WTC11 (cell line): Measurements from ENCODE around the gene DOK7.

Source experiments
- E2F5 ChIP-seq: sonication (generic); formaldehyde crosslinking; IDR thresholded peaks from 2 replicates; pipeline ENCODE4 v1.8.1; 2022; ENCODE audit warnings: mild to moderate bottlenecking, moderate library complexity, missing genetic modification reagents
- ELF4 ChIP-seq: sonication (generic); formaldehyde crosslinking; IDR thresholded peaks from 2 replicates; pipeline ENCODE4 v1.8.1; 2022; ENCODE audit warnings: low read depth, mild to moderate bottlenecking, moderate library complexity, missing genetic modification reagents
- ESRRA ChIP-seq: sonication (generic); formaldehyde crosslinking; IDR thresholded peaks from 2 replicates; pipeline ENCODE4 v1.8.1; 2022; ENCODE audit warnings: mild to moderate bottlenecking, missing genetic modification reagents, borderline replicate concordance
- KAT7 ChIP-seq: sonication (generic); formaldehyde crosslinking; IDR thresholded peaks from 2 replicates; pipeline ENCODE4 v1.8.1; 2023; ENCODE audit warnings: missing genetic modification reagents, mild to moderate bottlenecking, borderline replicate concordance
- TEAD1 ChIP-seq: sonication (generic); formaldehyde crosslinking; IDR thresholded peaks from 2 replicates; pipeline ENCODE4 v1.8.0; 2022; ENCODE audit warnings: mild to moderate bottlenecking, missing genetic modification reagents
- TP53 ChIP-seq: sonication (generic); formaldehyde crosslinking; IDR thresholded peaks from 2 replicates; pipeline ENCODE4 v1.8.1; 2023; ENCODE audit warnings: mild to moderate bottlenecking, missing genetic modification reagents
- ZNF138 ChIP-seq: sonication (generic); formaldehyde crosslinking; conservative IDR thresholded peaks from 2 replicates; pipeline ENCODE4 v1.8.1; 2022; ENCODE audit warnings: mild to moderate bottlenecking, moderate library complexity, missing genetic modification reagents
- ZNF263 ChIP-seq: sonication (generic); formaldehyde crosslinking; IDR thresholded peaks from 2 replicates; pipeline ENCODE4 v1.8.1; 2022; ENCODE audit warnings: low read depth, mild to moderate bottlenecking, moderate library complexity, missing genetic modification reagents
- TF ChIP-seq, protein P1 (sequence below): fragments of 200-600 bp; IDR thresholded peaks from 2 replicates; pipeline ENCODE4 v1.8.0; 2022; ENCODE audit warnings: antibody characterized with exemption
- TF ChIP-seq, protein P2 (sequence below): sonication (generic); formaldehyde crosslinking; conservative IDR thresholded peaks from 2 replicates; pipeline ENCODE4 v1.8.1; 2022; ENCODE audit warnings: mild to moderate bottlenecking, missing genetic modification reagents
- TF ChIP-seq, protein P3 (sequence below): sonication (generic); formaldehyde crosslinking; IDR thresholded peaks from 2 replicates; pipeline ENCODE4 v1.8.1; 2022; ENCODE audit warnings: low read depth, missing genetic modification reagents, borderline replicate concordance
- TF ChIP-seq, protein P4 (sequence below): sonication (generic); formaldehyde crosslinking; IDR thresholded peaks from 2 replicates; pipeline ENCODE4 v1.8.0; 2022; ENCODE audit warnings: mild to moderate bottlenecking, missing genetic modification reagents

- TF ChIP-seq, protein P1, sequence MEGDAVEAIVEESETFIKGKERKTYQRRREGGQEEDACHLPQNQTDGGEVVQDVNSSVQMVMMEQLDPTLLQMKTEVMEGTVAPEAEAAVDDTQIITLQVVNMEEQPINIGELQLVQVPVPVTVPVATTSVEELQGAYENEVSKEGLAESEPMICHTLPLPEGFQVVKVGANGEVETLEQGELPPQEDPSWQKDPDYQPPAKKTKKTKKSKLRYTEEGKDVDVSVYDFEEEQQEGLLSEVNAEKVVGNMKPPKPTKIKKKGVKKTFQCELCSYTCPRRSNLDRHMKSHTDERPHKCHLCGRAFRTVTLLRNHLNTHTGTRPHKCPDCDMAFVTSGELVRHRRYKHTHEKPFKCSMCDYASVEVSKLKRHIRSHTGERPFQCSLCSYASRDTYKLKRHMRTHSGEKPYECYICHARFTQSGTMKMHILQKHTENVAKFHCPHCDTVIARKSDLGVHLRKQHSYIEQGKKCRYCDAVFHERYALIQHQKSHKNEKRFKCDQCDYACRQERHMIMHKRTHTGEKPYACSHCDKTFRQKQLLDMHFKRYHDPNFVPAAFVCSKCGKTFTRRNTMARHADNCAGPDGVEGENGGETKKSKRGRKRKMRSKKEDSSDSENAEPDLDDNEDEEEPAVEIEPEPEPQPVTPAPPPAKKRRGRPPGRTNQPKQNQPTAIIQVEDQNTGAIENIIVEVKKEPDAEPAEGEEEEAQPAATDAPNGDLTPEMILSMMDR: no peak
- TF ChIP-seq ESRRA (no peak), ELF4 (no peak), TP53 (CRISPR knock-in tag) (no peak), ZNF263 (no peak), TEAD1 (CRISPR knock-in tag) (no peak), E2F5 (CRISPR knock-in tag) (no peak), ZNF138 (no peak), KAT7 (CRISPR knock-in tag) (no peak)
- TF ChIP-seq, protein P2, sequence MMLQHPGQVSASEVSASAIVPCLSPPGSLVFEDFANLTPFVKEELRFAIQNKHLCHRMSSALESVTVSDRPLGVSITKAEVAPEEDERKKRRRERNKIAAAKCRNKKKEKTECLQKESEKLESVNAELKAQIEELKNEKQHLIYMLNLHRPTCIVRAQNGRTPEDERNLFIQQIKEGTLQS (CRISPR knock-in tag): no peak
- TF ChIP-seq, protein P3, sequence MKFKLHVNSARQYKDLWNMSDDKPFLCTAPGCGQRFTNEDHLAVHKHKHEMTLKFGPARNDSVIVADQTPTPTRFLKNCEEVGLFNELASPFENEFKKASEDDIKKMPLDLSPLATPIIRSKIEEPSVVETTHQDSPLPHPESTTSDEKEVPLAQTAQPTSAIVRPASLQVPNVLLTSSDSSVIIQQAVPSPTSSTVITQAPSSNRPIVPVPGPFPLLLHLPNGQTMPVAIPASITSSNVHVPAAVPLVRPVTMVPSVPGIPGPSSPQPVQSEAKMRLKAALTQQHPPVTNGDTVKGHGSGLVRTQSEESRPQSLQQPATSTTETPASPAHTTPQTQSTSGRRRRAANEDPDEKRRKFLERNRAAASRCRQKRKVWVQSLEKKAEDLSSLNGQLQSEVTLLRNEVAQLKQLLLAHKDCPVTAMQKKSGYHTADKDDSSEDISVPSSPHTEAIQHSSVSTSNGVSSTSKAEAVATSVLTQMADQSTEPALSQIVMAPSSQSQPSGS (CRISPR knock-in tag): no peak
- TF ChIP-seq, protein P4, sequence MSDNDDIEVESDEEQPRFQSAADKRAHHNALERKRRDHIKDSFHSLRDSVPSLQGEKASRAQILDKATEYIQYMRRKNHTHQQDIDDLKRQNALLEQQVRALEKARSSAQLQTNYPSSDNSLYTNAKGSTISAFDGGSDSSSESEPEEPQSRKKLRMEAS: no peak
Observed at GRCh38 chr4:3440011-3440410, 23.1 kb upstream of the DOK7 start.
